ENCODE measurements around the gene CCDC85C. TPM values are rescaled to one million over a fixed set of nuclear protein-coding genes. Genes with fewer than 3 reads are reported as not detected.

The CCDC85C gene
- total RNA-seq, 1 donor from 2014 or later = 16.6 TPM

- Histone ChIP-seq H3K79me2 (ENCODE audit: insufficient read depth, low read length) (no peaks in the 10 kb centered on the region), H3K9ac (ENCODE audit: low read length) (no peak overlapping the region), H3K4me1 (ENCODE audit: insufficient read depth, low read length) (no peaks in the 10 kb centered on the region), H2AFZ (ENCODE audit: low read depth, low read length) (no peak overlapping the region), H3K4me2 (ENCODE audit: low read length) (no peak overlapping the region), H3K9me3 (ENCODE audit: insufficient read depth, low read depth, low read length) (no peaks in the 10 kb centered on the region), H3K27me3 (ENCODE audit: insufficient read depth, low read length) (no peaks in the 10 kb centered on the region), H3K27ac (ENCODE audit: low read depth, low read length) (no peak overlapping the region), H3K4me3 (ENCODE audit: insufficient read depth, low read depth, low read length) (no peak overlapping the region), H3K36me3 (ENCODE audit: insufficient read depth, low read length) (peaks cover 23% of the 10 kb centered on the region), H4K20me1 (ENCODE audit: insufficient read depth, low read length) (peaks cover 7% of the 10 kb centered on the region)
- Mint-ChIP-seq H3K4me1 (ENCODE audit: low read depth, unreplicated experiment) (peaks cover 2% of the 10 kb centered on the region), H3K36me3 (ENCODE audit: low read depth, unreplicated experiment) (peaks cover 5% of the 10 kb centered on the region), H3K9me3 (ENCODE audit: unreplicated experiment) (no peaks in the 10 kb centered on the region), H3K27me3 (ENCODE audit: low read depth, unreplicated experiment) (no peaks in the 10 kb centered on the region), H3K27ac (ENCODE audit: unreplicated experiment) (no peak overlapping the region), H3K4me3 (ENCODE audit: unreplicated experiment) (no peak overlapping the region)
- FAIRE-seq (no peak), DNase-seq (ENCODE audit: low read depth) (no peak)
- TF ChIP-seq CTCF (IDR thresholded peaks at IDR 0.05; ENCODE audit: insufficient read depth, low read depth, low read length) = no peak
Measured at GRCh38 chr14:99454246-99454645, 149.8 kb downstream of the CCDC85C start.

DNA sequence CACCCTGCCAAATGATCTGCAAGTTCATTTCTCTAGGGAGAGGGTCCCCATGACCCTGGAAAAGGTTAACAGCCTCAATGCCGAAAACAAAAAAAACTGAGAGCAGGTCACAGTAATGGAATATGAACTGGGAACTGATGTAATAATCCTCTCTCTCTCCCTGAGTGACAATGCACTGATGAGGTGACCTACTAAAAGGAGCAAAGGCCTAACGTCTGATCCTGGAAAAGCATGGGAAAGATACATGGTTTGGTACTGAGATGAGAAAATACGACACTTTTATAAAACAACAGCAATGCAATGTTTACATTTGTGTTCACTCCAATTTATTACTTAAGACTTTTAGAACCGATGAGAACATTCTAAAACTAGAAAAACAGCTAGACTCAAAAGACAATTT, 151.0 kb downstream of the CCDC85C start:
- Histone ChIP-seq H3K27ac (ENCODE audit: low read depth, low read length) (no peak overlapping the region), H3K4me3 (ENCODE audit: insufficient read depth, low read depth, low read length) (no peak overlapping the region), H3K27me3 (ENCODE audit: insufficient read depth, low read length) (no peaks in the 10 kb centered on the region), H3K36me3 (ENCODE audit: insufficient read depth, low read length) (peaks cover 23% of the 10 kb centered on the region), H3K4me1 (ENCODE audit: insufficient read depth, low read length) (no peaks in the 10 kb centered on the region), H3K9ac (ENCODE audit: low read length) (no peak overlapping the region), H4K20me1 (ENCODE audit: insufficient read depth, low read length) (peaks cover 11% of the 10 kb centered on the region), H3K79me2 (ENCODE audit: insufficient read depth, low read length) (no peaks in the 10 kb centered on the region), H3K4me2 (ENCODE audit: low read length) (no peak overlapping the region), H3K9me3 (ENCODE audit: insufficient read depth, low read depth, low read length) (no peaks in the 10 kb centered on the region), H2AFZ (ENCODE audit: low read depth, low read length) (no peak overlapping the region)
- no peak for DNase-seq (ENCODE audit: low read depth)
- Mint-ChIP-seq H3K4me3 (ENCODE audit: unreplicated experiment) (no peak overlapping the region), H3K4me1 (ENCODE audit: low read depth, unreplicated experiment) (peaks cover 2% of the 10 kb centered on the region), H3K27ac (ENCODE audit: unreplicated experiment) (no peak overlapping the region), H3K27me3 (ENCODE audit: low read depth, unreplicated experiment) (no peaks in the 10 kb centered on the region), H3K36me3 (ENCODE audit: low read depth, unreplicated experiment) (peaks cover 11% of the 10 kb centered on the region), H3K9me3 (ENCODE audit: unreplicated experiment) (no peaks in the 10 kb centered on the region)
- no peak for FAIRE-seq
- TF ChIP-seq CTCF (IDR thresholded peaks at IDR 0.05; ENCODE audit: insufficient read depth, low read depth, low read length) = no peak
- TF ChIP-seq EZH2 (IDR thresholded peaks at IDR 0.05; ENCODE audit: insufficient read depth, low read length) = no peak

DNA sequence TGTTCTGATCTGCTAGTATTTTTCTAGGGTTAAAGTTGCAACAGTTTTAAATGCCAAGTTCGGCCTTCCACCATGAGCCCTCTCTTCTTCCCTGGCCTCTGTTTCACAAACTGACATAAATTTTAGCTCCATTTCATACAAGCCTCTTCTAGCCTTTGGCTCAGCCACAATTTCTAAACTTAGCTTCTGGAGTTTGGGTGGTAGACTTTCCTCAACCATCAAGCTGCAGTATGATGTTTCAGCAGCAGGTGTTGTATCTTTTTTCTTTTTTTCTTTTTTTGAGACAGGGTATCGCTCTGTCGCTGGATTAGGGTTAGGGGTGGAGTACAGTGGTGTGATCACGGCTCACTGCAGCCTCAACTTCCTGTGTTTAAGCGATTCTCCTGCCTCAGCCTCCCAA, 152.8 kb downstream of the CCDC85C start:
- no peak overlapping the region for H3K9ac ChIP-seq (ENCODE audit: low read length)
- FAIRE-seq = no peak
- peaks cover 11% of the 10 kb centered on the region for H3K36me3 ChIP-seq (ENCODE audit: insufficient read depth, low read length)
- peaks cover 2% of the 10 kb centered on the region for H3K4me1 Mint-ChIP-seq (ENCODE audit: low read depth, unreplicated experiment)
- DNase-seq (ENCODE audit: low read depth) = no peak
- H2AFZ ChIP-seq (ENCODE audit: low read depth, low read length) = no peak overlapping the region
- no peak overlapping the region for H3K4me2 ChIP-seq (ENCODE audit: low read length)
- no peak overlapping the region for H3K27ac Mint-ChIP-seq (ENCODE audit: unreplicated experiment)
- H4K20me1 ChIP-seq (ENCODE audit: insufficient read depth, low read length) = peaks cover 11% of the 10 kb centered on the region
- no peak overlapping the region for H3K4me3 Mint-ChIP-seq (ENCODE audit: unreplicated experiment)
- H3K79me2 ChIP-seq (ENCODE audit: insufficient read depth, low read length) = no peaks in the 10 kb centered on the region
- TF ChIP-seq EZH2 (IDR thresholded peaks at IDR 0.05; ENCODE audit: insufficient read depth, low read length) (no peak), CTCF (IDR thresholded peaks at IDR 0.05; ENCODE audit: insufficient read depth, low read depth, low read length) (no peak)
- no peaks in the 10 kb centered on the region for H3K9me3 ChIP-seq (ENCODE audit: insufficient read depth, low read depth, low read length)
- no peak overlapping the region for H3K4me3 ChIP-seq (ENCODE audit: insufficient read depth, low read depth, low read length)
- no peaks in the 10 kb centered on the region for H3K4me1 ChIP-seq (ENCODE audit: insufficient read depth, low read length)
- H3K36me3 Mint-ChIP-seq (ENCODE audit: low read depth, unreplicated experiment) = peaks cover 15% of the 10 kb centered on the region
- H3K27me3 ChIP-seq (ENCODE audit: insufficient read depth, low read length) = no peaks in the 10 kb centered on the region
- no peaks in the 10 kb centered on the region for H3K9me3 Mint-ChIP-seq (ENCODE audit: unreplicated experiment)
- H3K27me3 Mint-ChIP-seq (ENCODE audit: low read depth, unreplicated experiment) = no peaks in the 10 kb centered on the region
- no peak overlapping the region for H3K27ac ChIP-seq (ENCODE audit: low read depth, low read length)
